Peyer's patch (tissue), 4 donors: Measurements from ENCODE around the gene SRD5A3.

Experiments used
- POLR2A ChIP-seq, 2 donors: fragments of 450-650 bp; IDR thresholded peaks; one replicate each; pipeline ENCODE4 v1.5.1; 2017; ENCODE audit warnings: antibody characterized with exemption in 2 of 2, mild to moderate bottlenecking in 2 of 2, moderate library complexity in 2 of 2
- TF ChIP-seq, protein P1 (sequence below), 6 experiments: fragments of 450-650 bp in 4 of 6; fragments of 200-600 bp in 2 of 6; sonication (generic) in 1 of 6; IDR thresholded peaks; one replicate each; pipeline ENCODE4 v1.5.1; 2017 to 2019; ENCODE audit warnings: antibody characterized with exemption in 6 of 6, mild to moderate bottlenecking in 3 of 6, moderate library complexity in 1 of 6

DNA sequence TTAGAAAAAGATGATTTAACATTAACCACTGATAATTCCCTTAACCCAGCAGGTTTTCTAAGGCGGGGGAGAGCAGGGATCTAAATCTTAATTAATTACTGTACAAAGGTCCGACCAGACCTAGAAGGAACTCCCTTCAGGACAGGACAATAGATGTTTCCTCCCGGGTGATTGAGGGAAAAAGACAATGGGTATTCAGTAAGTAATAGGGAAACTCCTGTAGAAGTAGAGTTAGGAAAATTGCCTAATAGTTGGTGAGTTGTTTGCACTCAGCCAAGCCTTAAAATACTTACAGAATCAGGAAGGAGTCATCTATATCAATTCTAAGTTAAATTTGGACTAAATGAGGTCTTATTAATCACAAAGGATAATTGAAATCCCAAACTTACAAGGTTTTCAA, 5.8 kb upstream of the SRD5A3 start:
- no peak for TF ChIP-seq POLR2A (IDR thresholded peaks at IDR 0.05)
- TF ChIP-seq, protein P1, sequence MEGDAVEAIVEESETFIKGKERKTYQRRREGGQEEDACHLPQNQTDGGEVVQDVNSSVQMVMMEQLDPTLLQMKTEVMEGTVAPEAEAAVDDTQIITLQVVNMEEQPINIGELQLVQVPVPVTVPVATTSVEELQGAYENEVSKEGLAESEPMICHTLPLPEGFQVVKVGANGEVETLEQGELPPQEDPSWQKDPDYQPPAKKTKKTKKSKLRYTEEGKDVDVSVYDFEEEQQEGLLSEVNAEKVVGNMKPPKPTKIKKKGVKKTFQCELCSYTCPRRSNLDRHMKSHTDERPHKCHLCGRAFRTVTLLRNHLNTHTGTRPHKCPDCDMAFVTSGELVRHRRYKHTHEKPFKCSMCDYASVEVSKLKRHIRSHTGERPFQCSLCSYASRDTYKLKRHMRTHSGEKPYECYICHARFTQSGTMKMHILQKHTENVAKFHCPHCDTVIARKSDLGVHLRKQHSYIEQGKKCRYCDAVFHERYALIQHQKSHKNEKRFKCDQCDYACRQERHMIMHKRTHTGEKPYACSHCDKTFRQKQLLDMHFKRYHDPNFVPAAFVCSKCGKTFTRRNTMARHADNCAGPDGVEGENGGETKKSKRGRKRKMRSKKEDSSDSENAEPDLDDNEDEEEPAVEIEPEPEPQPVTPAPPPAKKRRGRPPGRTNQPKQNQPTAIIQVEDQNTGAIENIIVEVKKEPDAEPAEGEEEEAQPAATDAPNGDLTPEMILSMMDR (IDR thresholded peaks at IDR 0.05), result no peak
